ENCODE data around the gene SLC44A5.

- TF ChIP-seq CTCF (IDR thresholded peaks at IDR 0.05) (no peak), POLR2A (IDR thresholded peaks at IDR 0.05) (no peak)
Measured at GRCh38 chr1:75472089-75472970, 138.6 kb downstream of the SLC44A5 start.

All from thyroid gland (tissue), 4 donors.